ENCODE data around the gene PEPD.

PEPD gene

GRCh38 chr19:33403221-33403972 is 118.2 kb downstream of the PEPD start:
- DNase-seq, result no peak

- no peak for DNase-seq
Measured at GRCh38 chr19:33402421-33403220, 119.0 kb downstream of the PEPD start.

DNA sequence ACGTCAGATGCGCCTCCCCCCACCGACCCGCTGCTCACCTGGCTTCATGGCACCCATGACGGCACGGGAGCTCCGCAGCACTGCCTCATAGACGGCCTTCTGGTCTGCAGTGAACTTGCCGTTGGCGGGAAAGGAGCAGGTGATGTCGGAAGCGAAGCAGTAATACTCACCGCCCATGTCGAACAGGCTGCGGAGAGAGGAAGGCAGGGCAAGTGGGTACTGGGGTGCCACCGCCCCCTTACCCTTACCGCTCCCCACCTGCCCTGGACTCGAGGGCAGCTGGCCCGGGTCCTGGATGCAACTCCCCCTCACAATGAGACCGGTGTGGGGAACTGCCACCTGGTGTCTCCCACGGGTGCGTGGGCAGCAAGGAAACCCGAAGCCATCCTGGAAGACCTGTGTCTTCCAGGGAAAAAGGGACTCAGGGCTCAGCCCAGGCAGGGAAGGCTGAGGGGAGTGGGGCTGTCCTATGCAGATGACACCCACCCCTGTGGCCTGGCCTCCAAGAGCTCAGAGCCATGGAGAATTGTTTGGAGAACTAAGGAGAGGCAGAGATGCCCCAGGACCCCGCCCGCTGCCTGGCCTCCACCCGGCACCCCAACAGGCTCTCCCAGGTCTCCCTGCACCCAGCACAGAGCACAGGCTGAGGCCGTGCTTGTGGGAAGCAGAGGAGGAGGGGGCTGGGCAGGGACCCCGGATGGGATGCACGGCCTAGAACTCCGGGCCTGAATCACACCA is 119.7 kb downstream of the PEPD start:
- DNase-seq, result no peak

GRCh38 chr19:33400856-33401682 is 120.5 kb downstream of the PEPD start:
- DNase-seq, result no peak

DNA sequence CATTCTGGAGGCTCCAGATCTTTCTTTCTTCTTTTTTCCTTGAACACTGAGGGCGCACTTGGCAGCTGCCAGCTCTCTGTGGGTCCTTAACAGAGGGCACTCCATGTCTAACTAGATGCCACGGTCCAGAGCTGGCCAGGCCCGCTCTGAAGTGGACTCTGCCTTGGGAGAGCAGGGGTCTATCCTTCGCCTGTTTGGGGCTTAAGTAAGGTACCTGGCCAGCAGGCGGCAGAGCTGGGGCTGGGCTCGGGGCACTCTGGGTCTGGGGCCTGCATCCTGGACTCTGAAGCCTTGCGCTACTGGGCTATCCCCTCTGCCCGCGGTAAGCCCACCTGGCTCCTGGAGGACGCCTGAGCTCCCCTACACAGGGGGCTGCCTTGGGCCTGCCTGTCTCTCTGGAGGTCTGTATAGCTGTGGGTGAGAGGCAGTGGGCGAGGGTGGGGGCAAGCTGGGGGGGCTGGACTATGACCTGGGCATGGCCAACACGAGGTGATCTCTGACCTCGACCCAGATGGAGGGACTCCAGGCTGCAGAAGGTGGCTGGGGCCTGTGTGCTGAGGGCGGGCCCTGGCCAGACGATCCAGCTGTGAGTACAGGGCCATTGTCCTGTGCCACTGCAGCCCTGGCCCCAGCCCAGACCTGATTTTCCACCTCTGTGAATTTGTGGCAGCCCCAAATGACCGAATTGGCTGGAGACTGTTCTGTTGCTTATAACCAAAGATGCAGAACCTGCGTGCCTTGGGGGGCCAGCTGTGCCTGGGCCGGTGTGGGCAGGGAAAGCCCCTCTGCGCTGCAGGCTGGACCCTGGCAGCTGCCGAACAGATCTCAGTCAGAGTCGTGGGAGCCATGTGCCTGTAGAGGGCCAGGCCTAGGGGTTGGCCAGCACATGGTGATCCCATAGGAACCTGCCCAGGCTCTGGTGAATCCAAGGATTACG is 121.6 kb downstream of the PEPD start:
- DNase-seq, result no peak

GRCh38 chr19:33399081-33399744 is 122.4 kb downstream of the PEPD start:
- no peak for DNase-seq

GRCh38 chr19:33398361-33399060 is 123.1 kb downstream of the PEPD start:
- DNase-seq, result no peak

- DNase-seq, result no peak
Measured at GRCh38 chr19:33397536-33398360, 123.8 kb downstream of the PEPD start.

DNA sequence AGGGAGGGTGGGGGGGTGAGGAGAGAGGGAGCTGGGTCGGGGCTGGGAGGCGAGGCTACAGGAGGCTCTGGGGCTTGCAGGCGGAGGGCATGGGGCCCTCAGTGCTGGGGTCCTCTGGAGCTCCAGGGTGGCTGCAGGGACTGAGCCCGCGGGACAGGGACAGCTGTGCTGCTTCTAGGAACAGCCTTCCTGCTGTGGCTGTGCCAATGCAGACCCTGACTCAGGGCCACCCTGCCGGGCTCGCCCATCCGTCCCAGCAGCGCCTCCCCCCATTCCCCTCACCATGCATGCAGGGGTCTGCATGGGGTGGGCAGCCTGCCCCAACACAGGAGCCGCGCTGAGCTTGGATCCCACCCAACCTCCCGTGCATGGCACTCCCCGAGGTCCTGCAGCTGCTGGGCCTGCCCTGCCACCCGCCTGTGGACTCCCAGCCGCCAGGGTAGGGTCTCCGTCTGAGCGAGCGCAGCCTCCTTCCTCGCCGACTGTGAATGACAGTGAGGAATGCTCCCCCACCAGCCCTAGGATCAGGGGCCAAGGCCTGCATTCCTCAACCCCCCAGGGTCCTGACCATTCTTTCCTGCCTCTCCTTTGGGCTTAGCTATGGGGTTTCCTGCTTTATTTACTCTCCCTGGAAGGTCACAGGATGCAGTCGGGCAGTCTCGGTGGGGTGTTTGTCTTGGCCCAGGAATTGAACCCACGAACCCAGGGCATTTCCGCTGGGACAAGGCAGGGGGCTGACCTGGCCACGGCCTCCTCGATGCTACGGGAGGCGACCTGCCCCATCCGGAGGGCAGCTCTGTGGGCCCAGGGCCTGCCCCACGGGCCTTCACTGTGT is 124.7 kb downstream of the PEPD start:
- DNase-seq, result no peak

DNA sequence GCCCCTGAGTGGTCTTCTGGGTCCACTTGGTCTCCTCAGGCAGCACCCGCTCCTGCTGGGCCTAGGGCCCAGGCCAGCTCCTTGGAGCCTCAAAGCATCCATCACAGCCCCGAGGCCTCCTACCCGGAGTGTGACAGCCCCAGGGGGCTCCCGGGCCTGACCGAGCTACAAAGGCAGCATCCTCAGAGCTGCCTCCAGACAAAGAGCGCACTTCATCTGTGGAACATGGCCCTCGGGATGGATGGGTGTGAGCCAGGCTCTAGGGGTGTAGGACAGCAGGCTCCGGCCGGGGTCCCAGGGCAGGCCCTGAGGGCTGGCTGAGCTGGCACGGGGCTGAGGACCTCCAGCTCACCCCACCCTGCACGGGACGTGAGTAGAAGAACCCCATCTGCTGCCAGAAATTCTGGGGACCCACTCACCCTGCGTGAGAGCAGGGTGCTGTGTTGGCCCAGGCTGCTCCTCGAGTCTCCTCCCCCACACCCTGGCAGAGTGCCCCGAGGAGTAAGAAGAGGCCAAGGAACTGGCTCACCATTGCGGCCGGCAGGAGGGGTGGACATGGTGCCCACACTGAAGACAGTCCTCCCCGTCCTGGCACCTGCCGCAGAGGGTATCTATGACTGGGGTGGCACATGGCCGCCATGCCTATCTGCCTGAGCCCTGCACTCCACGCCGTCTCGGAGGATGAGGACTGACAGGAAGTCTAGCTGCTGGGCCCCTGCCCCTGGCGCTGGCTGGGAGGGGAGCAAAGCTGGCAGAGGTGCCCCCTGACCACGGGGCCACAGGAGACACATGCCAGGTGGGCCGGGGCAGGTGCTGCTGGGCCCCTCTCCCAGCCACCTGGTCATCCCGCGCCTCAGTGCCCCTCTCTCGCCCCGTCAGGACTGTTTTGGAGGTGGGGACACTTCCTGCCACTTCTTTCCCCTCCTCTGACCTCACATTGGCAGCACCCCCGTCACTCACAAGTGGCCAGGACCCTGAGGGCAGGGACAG is 125.7 kb downstream of the PEPD start:
- DNase-seq, result no peak

DNA sequence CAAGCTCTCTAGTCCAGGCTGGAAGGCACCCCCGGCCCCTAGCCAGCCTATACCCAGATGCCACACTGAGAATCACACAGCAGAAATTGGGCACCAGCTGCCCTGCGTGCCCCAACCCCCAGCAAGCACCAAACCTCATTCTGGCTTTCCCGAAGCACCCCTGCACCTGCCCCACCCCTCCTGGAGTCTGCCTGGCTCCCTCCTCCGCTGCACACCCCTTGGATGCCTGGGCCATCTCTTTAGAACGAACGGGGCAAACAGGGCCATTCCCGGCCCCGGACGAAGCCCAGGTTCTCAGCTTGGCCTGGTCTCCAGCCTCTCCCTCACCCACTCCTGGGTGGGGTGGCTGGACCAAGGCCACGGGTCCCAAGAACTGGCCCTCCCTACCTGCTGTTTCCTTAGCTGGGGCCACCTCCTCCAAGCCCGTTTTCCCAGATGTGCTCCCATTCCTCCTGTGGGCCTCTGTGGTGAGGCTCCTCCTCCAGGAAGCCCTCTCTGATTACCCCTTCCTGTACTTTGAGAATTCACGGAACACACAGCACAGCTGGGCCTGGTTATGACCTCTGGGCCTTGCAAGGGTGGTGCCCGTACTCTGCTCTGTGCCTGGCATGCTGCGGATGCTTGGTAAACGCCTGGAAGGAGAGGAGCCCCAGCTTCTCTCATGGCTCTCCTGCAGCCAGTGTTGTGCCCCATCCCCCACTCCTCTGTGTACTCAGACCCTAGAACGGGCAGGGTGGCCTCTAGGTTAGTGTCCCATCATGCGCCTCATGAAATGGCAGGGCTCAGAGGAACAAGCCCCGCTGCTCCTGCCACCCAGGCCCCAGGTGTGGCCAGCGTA is 126.6 kb downstream of the PEPD start:
- no peak for DNase-seq

DNA sequence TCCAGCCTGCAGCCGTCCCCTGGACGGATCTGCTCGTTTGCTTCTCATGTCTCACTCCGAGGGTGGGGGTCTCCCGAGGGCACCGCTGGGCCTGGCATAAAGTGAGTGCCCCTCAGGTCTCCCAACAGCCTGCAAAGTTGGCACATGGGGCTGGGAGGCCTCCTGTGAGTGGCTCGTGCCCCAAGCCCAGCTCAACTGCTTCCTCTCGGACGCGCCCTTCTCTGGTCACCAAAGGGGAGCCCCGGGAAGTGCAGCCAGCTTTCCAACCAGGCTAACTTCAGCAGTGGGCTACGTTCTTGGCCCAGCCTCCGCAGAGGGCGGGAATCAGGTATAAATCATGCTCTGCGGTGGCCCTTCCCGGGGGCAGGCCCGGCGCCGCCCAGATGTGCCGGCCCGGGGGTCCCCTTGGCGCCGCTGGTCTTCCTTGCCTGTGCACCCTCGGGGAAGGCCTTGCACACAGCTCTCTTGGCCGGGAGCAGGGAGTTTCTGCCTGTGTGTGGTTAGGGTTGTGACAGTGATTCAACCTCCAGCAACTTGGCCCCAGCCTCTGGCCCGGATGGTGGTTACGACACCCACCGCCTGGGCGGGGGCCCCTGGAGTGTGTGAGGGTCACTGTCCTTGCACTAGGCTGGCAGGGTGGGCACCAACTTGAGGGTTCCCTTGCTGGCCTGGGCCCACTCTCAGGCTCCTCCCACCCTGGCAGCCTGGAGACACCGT is 127.4 kb downstream of the PEPD start:
- DNase-seq, result no peak

DNA sequence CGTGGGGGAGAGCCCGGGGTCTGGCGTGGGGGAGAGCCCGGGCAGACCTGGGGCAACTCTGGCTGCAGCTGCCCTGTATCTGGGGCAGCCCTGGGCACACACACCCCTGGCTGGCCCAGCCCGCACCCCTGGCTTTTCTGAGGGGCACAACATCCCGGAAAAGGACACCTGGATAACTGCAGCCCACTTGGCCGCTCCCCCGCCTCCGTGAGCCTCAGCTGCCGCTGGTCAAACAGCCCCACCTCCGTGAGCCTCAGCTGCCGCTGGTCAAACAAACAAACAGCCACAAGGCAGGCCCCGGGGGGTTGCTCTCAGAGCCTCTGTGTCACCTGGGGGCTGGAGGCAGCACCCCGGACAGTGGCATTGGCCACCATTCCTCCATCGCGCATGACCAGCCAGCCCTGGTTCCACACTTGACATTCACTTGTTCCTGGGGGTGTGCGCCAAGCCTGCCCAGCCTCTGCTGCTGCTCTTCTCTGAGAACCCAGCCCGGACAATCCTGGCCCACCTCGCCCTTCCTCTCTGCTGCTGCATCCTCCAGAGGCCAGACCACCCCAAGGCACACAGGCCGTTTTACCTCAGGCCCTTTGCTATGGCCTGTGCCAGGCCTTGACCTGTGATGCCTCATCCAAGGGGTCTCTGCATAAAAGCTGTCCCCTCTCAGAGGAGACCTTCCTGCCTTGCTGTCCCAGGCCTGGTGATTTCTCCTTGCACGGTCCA is 128.1 kb downstream of the PEPD start:
- no peak for DNase-seq

GRCh38 chr19:33392341-33393285 is 129.0 kb downstream of the PEPD start:
- no peak for DNase-seq
